Activated naive CD4-positive, alpha-beta T cell treated with anti-CD3 and anti-CD28 coated beads for 36 hours (primary cell): Measurements from ENCODE around the gene ANXA6. TPM values are rescaled to one million over a fixed set of nuclear protein-coding genes. Genes with fewer than 3 reads are reported as not detected.

Source experiments
- CTCF ChIA-PET: fragments of 350-600 bp; sonication (Branson Sonifier 250); formaldehyde crosslinking; loops from one replicate; lab custom pipeline; 2021; ENCODE audit warnings: antibody characterized with exemption; lab: Charles Lee
- DNase-seq: peaks from one replicate; pipeline ENCODE4 v3.0.0-alpha.2; 2020
- H3K27ac Mint-ChIP-seq: one replicate; pipeline ENCODE4 v1.8.0; 2021; ENCODE audit warnings: mild to moderate bottlenecking, mixed read lengths
- H3K27me3 Mint-ChIP-seq: one replicate; pipeline ENCODE4 v1.8.0; 2021; ENCODE audit warnings: low read depth, mixed read lengths
- H3K36me3 Mint-ChIP-seq: one replicate; pipeline ENCODE4 v1.8.0; 2021; ENCODE audit warnings: low read depth, mixed read lengths
- H3K4me1 Mint-ChIP-seq: one replicate; pipeline ENCODE4 v1.8.0; 2021; ENCODE audit warnings: low read depth, mixed read lengths
- H3K4me3 Mint-ChIP-seq: one replicate; pipeline ENCODE4 v1.8.0; 2021; ENCODE audit warnings: mild to moderate bottlenecking, moderate library complexity, mixed read lengths
- H3K9me3 Mint-ChIP-seq: one replicate; pipeline ENCODE4 v1.8.0; 2021; ENCODE audit warnings: mixed read lengths
- intact Hi-C: fragments of 100-400 bp; cut with micrococcal nuclease; formaldehyde crosslinking; loops from one replicate; pipeline ENCODE4 v1.15.1; 2023
- total RNA-seq, 2 experiments: library from RNA; stranded (reverse); gene quantifications; one replicate each; pipeline ENCODE4 v1.2.3, GENCODE V29; 2021

Gene ANXA6
- total RNA-seq, 2 experiments from 2014 or later: 272 to 284 TPM

- H3K27ac Mint-ChIP-seq: peak overlapping the region; percentile 90
- H3K4me3 Mint-ChIP-seq: no peak overlapping the region
These were observed 33.5 kb downstream of the ANXA6 start for GRCh38 chr5:151123897-151124751.

GRCh38 chr5:151122828-151123227, 34.8 kb downstream of the ANXA6 start:
- no peaks in the 10 kb centered on the region for H3K27me3 Mint-ChIP-seq
- peaks cover 49% of the 10 kb centered on the region for H3K36me3 Mint-ChIP-seq
- CTCF ChIA-PET: interaction anchor here (0.7 to 12.1 kb wide), 3 partner anchors 8 to 42 kb away, joined by 7 to 392 read pairs (median 9); no protein-coding TSS in a partner anchor
- intact Hi-C loops: no loop called here
- H3K4me1 Mint-ChIP-seq: peaks cover 43% of the 10 kb centered on the region
- DNase-seq: no peak
- no peaks in the 10 kb centered on the region for H3K9me3 Mint-ChIP-seq
- H3K4me3 Mint-ChIP-seq: no peak overlapping the region
- peak overlapping the region; percentile 57 for H3K27ac Mint-ChIP-seq

More at GRCh38 chr5:151123897-151124751, 33.5 kb downstream of the ANXA6 start:
- Mint-ChIP-seq H3K4me1 (peaks cover 55% of the 10 kb centered on the region), H3K36me3 (peaks cover 60% of the 10 kb centered on the region), H3K27me3 (no peaks in the 10 kb centered on the region), H3K9me3 (no peaks in the 10 kb centered on the region)
- intact Hi-C loops: loop anchor here (2.0 kb wide), 1 partner anchor 45 kb away; no protein-coding TSS in a partner anchor
- CTCF ChIA-PET: interaction anchor here (0.7 to 12.1 kb wide), 7 partner anchors 8 to 227 kb away, joined by 3 to 392 read pairs (median 7); partner anchors contain the start of gene ANXA6
- DNase-seq: peak; percentile 76

GRCh38 chr5:151121665-151122064, 35.9 kb downstream of the ANXA6 start:
- no peak for DNase-seq
- Mint-ChIP-seq H3K36me3 (peaks cover 50% of the 10 kb centered on the region), H3K27ac (peak overlapping the region; percentile 57), H3K4me1 (peaks cover 34% of the 10 kb centered on the region), H3K9me3 (no peaks in the 10 kb centered on the region), H3K4me3 (no peak overlapping the region), H3K27me3 (no peaks in the 10 kb centered on the region)
- intact Hi-C loops: no loop called here
- CTCF ChIA-PET: interaction anchor here (1.9 to 12.1 kb wide), 2 partner anchors 43 to 70 kb away, joined by 7 to 392 read pairs; no protein-coding TSS in a partner anchor

GRCh38 chr5:151121095-151121494, 36.5 kb downstream of the ANXA6 start:
- peak overlapping the region; percentile 14 for H3K27ac Mint-ChIP-seq

GRCh38 chr5:151118913-151119575, 38.5 kb downstream of the ANXA6 start:
- no peak overlapping the region for H3K4me3 Mint-ChIP-seq
- H3K36me3 Mint-ChIP-seq: peaks cover 40% of the 10 kb centered on the region
- H3K27me3 Mint-ChIP-seq: no peaks in the 10 kb centered on the region
- H3K4me1 Mint-ChIP-seq: peaks cover 12% of the 10 kb centered on the region
- DNase-seq: no peak
- intact Hi-C loops: no loop called here
- no peaks in the 10 kb centered on the region for H3K9me3 Mint-ChIP-seq
- CTCF ChIA-PET: interaction anchor here (1.6 to 6.9 kb wide), 3 partner anchors 7 to 117 kb away, joined by 3 to 160 read pairs (median 57); no protein-coding TSS in a partner anchor
- H3K27ac Mint-ChIP-seq: peak overlapping the region; percentile 36

More at GRCh38 chr5:151121095-151121494, 36.5 kb downstream of the ANXA6 start:
- H3K4me3 Mint-ChIP-seq: no peak overlapping the region
- no peaks in the 10 kb centered on the region for H3K9me3 Mint-ChIP-seq
- peaks cover 29% of the 10 kb centered on the region for H3K4me1 Mint-ChIP-seq
- CTCF ChIA-PET: interaction anchor here (0.8 to 12.1 kb wide), 3 partner anchors 44 to 69 kb away, joined by 3 to 392 read pairs (median 7); no protein-coding TSS in a partner anchor
- intact Hi-C loops: no loop called here
- peaks cover 46% of the 10 kb centered on the region for H3K36me3 Mint-ChIP-seq
- H3K27me3 Mint-ChIP-seq: no peaks in the 10 kb centered on the region
- no peak for DNase-seq

- Mint-ChIP-seq H3K27me3 (no peaks in the 10 kb centered on the region), H3K36me3 (peaks cover 26% of the 10 kb centered on the region), H3K4me1 (peaks cover 3% of the 10 kb centered on the region), H3K4me3 (no peak overlapping the region), H3K9me3 (no peaks in the 10 kb centered on the region), H3K27ac (no peak overlapping the region)
- CTCF ChIA-PET: interaction anchor here (0.6 to 10.6 kb wide), 63 partner anchors 8 to 555 kb away, joined by 3 to 309 read pairs (median 5); partner anchors contain the start of genes ANXA6, GPX3 and TNIP1
- peak; percentile 84 for DNase-seq
- intact Hi-C loops: loop anchor here (1.0 to 2.0 kb wide), 6 partner anchors 56 to 555 kb away; partner anchors contain the start of gene IRGM
These were observed 42.2 kb downstream of the ANXA6 start for GRCh38 chr5:151115272-151115905.

GRCh38 chr5:151113651-151114050, 43.9 kb downstream of the ANXA6 start:
- no peak overlapping the region for H3K4me3 Mint-ChIP-seq
- H3K27me3 Mint-ChIP-seq: no peaks in the 10 kb centered on the region
- no peaks in the 10 kb centered on the region for H3K9me3 Mint-ChIP-seq
- no peak for DNase-seq
- peaks cover 33% of the 10 kb centered on the region for H3K36me3 Mint-ChIP-seq
- no peak overlapping the region for H3K27ac Mint-ChIP-seq
- intact Hi-C loops: loop anchor here (2.0 kb wide), 2 partner anchors 267 to 553 kb away; partner anchors contain the start of gene IRGM
- H3K4me1 Mint-ChIP-seq: peaks cover 5% of the 10 kb centered on the region
- CTCF ChIA-PET: interaction anchor here (0.8 to 10.6 kb wide), 15 partner anchors 9 to 124 kb away, joined by 3 to 309 read pairs (median 20); partner anchors contain the start of gene TNIP1

- DNase-seq: no peak
- intact Hi-C loops: no loop called here
- CTCF ChIA-PET: interaction anchor here (0.6 to 10.6 kb wide), 4 partner anchors 48 to 109 kb away, joined by 3 to 309 read pairs (median 3); no protein-coding TSS in a partner anchor
- Mint-ChIP-seq H3K4me1 (peaks cover 5% of the 10 kb centered on the region), H3K9me3 (no peaks in the 10 kb centered on the region), H3K4me3 (no peak overlapping the region), H3K36me3 (peaks cover 44% of the 10 kb centered on the region), H3K27ac (no peak overlapping the region), H3K27me3 (no peaks in the 10 kb centered on the region)
These were observed 46.6 kb downstream of the ANXA6 start for GRCh38 chr5:151110992-151111391.

- H3K9me3 Mint-ChIP-seq: no peaks in the 10 kb centered on the region
- H3K4me1 Mint-ChIP-seq: peaks cover 3% of the 10 kb centered on the region
- peaks cover 44% of the 10 kb centered on the region for H3K36me3 Mint-ChIP-seq
- H3K27ac Mint-ChIP-seq: peak overlapping the region; percentile 80
- no peak for DNase-seq
- intact Hi-C loops: no loop called here
- CTCF ChIA-PET: interaction anchor here (0.7 to 10.6 kb wide), 2 partner anchors 47 to 59 kb away, joined by 3 to 309 read pairs; no protein-coding TSS in a partner anchor
- no peaks in the 10 kb centered on the region for H3K27me3 Mint-ChIP-seq
- H3K4me3 Mint-ChIP-seq: no peak overlapping the region
These were observed 47.4 kb downstream of the ANXA6 start for GRCh38 chr5:151110122-151110681.

GRCh38 chr5:151108566-151108965, 49.0 kb downstream of the ANXA6 start:
- Mint-ChIP-seq H3K4me3 (no peak overlapping the region), H3K36me3 (peaks cover 46% of the 10 kb centered on the region), H3K9me3 (no peaks in the 10 kb centered on the region), H3K27me3 (no peaks in the 10 kb centered on the region), H3K4me1 (peaks cover 3% of the 10 kb centered on the region), H3K27ac (no peak overlapping the region)
- DNase-seq: no peak
- intact Hi-C loops: no loop called here
- CTCF ChIA-PET: interaction anchor here (0.6 to 10.6 kb wide), 4 partner anchors 17 to 57 kb away, joined by 3 to 309 read pairs (median 4); no protein-coding TSS in a partner anchor
